HepG2 (cell line): ENCODE results near the gene UBQLN4. TPM values are rescaled to one million over a fixed set of nuclear protein-coding genes. Genes with fewer than 3 reads are reported as not detected.

ENCODE experiments used
- BATF2 ChIP-seq: sonication (generic); formaldehyde crosslinking; IDR thresholded peaks from 2 replicates; pipeline ENCODE4 v1.8.0; 2022; ENCODE audit warnings: mild to moderate bottlenecking, missing genetic modification reagents, moderate library complexity
- CCAR2 ChIP-seq: fragments of 200-400 bp; formaldehyde crosslinking; optimal IDR thresholded peaks from 2 replicates; pipeline ENCODE3; 2018; ENCODE audit warnings: low read depth, mild to moderate bottlenecking, low read length, moderate library complexity
- FOXK1 ChIP-seq: sonication (generic); formaldehyde crosslinking; IDR thresholded peaks from 2 replicates; pipeline ENCODE4 v1.4.0; 2020; ENCODE audit warnings: low read depth, missing genetic modification reagents, borderline replicate concordance
- GLI4 ChIP-seq: sonication (generic); formaldehyde crosslinking; IDR thresholded peaks from 2 replicates; pipeline ENCODE4 v1.5.1; 2020; ENCODE audit warnings: missing genetic modification reagents, mild to moderate bottlenecking, moderate library complexity, borderline replicate concordance
- HNRNPH1 ChIP-seq: fragments of 200-400 bp; formaldehyde crosslinking; optimal IDR thresholded peaks from 2 replicates; pipeline ENCODE3; 2017; ENCODE audit warnings: mild to moderate bottlenecking, low read depth, low read length
- MEF2D ChIP-seq: sonication (generic); formaldehyde crosslinking; IDR thresholded peaks from 2 replicates; pipeline ENCODE4 v1.5.1; 2020; ENCODE audit warnings: mild to moderate bottlenecking, missing genetic modification reagents
- MIXL1 ChIP-seq: IDR thresholded peaks from 2 replicates; pipeline ENCODE4 v1.6.1; 2016
- SNRNP70 ChIP-seq: fragments of 200-400 bp; formaldehyde crosslinking; IDR thresholded peaks from 2 replicates; pipeline ENCODE4 v1.6.1; 2017; ENCODE audit warnings: mild to moderate bottlenecking, low read depth, low read length, moderate library complexity
- SP4 ChIP-seq: sonication (generic); formaldehyde crosslinking; IDR thresholded peaks from 2 replicates; pipeline ENCODE4 v1.8.1; 2023; ENCODE audit warnings: mild to moderate bottlenecking, missing genetic modification reagents
- TBP ChIP-seq: sonication (generic); formaldehyde crosslinking; IDR thresholded peaks from 2 replicates; pipeline ENCODE4 v1.5.0; 2020; ENCODE audit warnings: missing genetic modification reagents
- TOE1 ChIP-seq: sonication (generic); formaldehyde crosslinking; IDR thresholded peaks from 2 replicates; pipeline ENCODE4 v1.4.0; 2020; ENCODE audit warnings: mild to moderate bottlenecking, missing genetic modification reagents
- ZNF143 ChIP-seq: sonication (generic); formaldehyde crosslinking; IDR thresholded peaks from 2 replicates; pipeline ENCODE4 v1.4.0; 2020; ENCODE audit warnings: missing genetic modification reagents
- ZNF207 ChIP-seq: fragments of 450-650 bp; IDR thresholded peaks from 2 replicates; pipeline ENCODE4 v1.6.1; 2016; ENCODE audit warnings: antibody characterized with exemption, borderline replicate concordance
- ZNF652 ChIP-seq: IDR thresholded peaks from 2 replicates; pipeline ENCODE4 v1.6.1; 2016; ENCODE audit warnings: low read depth, borderline replicate concordance
- polyA plus RNA-seq, 8 experiments: library from polyadenylated mRNA; depleted of rRNA in 3 of 8; stranded (reverse) in 7 of 8; unstranded in 1 of 8; fragments of >200 nt; fragmentation: Illumina TruSeq in 4 of 8; extraction: Trizol in 4 of 8; gene quantifications; 2 replicates each; pipeline versions ENCODE4 v1.2.1 to v1.2.3, GENCODE V29; 2011 to 2016; ENCODE audit warnings: low read depth in 4 of 8, missing spikeins in 1 of 8, mixed read lengths in 1 of 8; ENCODE audit not compliant: insufficient read depth in 1 of 8
- total RNA-seq, 5 experiments: library from RNA; depleted of rRNA; stranded (reverse); fragments of >200 nt; fragmentation: Illumina TruSeq; extraction: Trizol; gene quantifications; 2 replicates each; pipeline ENCODE4 v1.2.3, GENCODE V29; 2016; ENCODE audit warnings: low read depth in 1 of 5
- TF ChIP-seq, protein P1 (sequence below), 2 experiments: fragments of 450-650 bp in 1 of 2; sonication (generic) in 1 of 2; formaldehyde crosslinking; IDR thresholded peaks; 2 replicates each; pipeline versions ENCODE4 v1.5.0 to v1.8.0; 2020 to 2022; ENCODE audit warnings: mild to moderate bottlenecking in 1 of 2, missing genetic modification reagents in 1 of 2
- TF ChIP-seq, protein P2 (sequence below): sonication (generic); formaldehyde crosslinking; IDR thresholded peaks from 2 replicates; pipeline ENCODE4 v1.4.0; 2020; ENCODE audit warnings: missing genetic modification reagents, borderline replicate concordance
- TF ChIP-seq, protein P3 (sequence below): sonication (generic); formaldehyde crosslinking; IDR thresholded peaks from 2 replicates; pipeline ENCODE4 v1.5.0; 2020; ENCODE audit warnings: mild to moderate bottlenecking, missing genetic modification reagents, borderline replicate concordance

The UBQLN4 gene
- total and polyA plus RNA-seq, 2 of the 13 experiments (the other 11 are each of a cell fraction or from before 2014, with no cell fraction given): 31.5 to 39.8 TPM

DNA sequence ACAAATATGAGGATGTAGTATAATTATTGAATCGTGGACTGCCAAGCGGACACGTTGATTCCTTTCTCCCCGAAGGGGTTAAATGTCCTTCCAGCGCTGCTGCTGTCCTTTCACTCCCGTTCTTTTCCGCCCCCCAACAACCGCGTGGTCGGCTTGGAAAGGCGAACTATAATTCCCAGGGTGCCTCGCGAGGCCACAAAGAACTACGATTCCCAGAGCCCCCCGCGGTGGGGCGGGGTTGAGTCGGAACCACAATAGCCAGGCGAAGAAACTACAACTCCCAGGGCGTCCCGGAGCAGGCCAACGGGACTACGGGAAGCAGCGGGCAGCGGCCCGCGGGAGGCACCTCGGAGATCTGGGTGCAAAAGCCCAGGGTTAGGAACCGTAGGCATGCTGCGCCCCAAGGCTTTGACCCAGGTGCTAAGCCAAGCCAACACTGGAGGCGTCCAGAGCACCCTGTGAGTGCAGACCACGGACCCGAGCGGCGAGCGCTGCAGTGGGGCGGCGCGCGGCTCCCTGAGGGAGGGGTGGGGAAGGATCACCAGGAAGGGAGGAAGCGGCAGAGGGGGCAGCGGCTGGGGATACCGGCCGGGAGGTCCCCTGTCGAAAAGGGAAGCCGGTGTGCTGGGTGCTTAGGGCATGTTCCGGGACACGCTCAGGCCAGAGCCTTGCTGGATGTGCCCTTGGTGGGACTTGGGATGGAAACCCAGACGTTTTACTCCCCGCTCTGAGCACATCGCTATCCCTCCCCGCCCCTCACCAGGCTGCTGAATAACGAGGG lies 1.1 kb upstream of the UBQLN4 start, which contains the start of gene LAMTOR2 (continued):
- TF ChIP-seq ZNF143: peak; percentile 100
- TF ChIP-seq BATF2 (CRISPR knock-in tag): no peak
- TF ChIP-seq CCAR2: no peak
- TF ChIP-seq, protein P1, sequence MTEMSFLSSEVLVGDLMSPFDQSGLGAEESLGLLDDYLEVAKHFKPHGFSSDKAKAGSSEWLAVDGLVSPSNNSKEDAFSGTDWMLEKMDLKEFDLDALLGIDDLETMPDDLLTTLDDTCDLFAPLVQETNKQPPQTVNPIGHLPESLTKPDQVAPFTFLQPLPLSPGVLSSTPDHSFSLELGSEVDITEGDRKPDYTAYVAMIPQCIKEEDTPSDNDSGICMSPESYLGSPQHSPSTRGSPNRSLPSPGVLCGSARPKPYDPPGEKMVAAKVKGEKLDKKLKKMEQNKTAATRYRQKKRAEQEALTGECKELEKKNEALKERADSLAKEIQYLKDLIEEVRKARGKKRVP (CRISPR knock-in tag; IDR thresholded peaks at IDR 0.05): peak in 1 of 2 experiments; percentile 58; a peak in 1 of 4 replicates
- peak; percentile 99 for TF ChIP-seq ZNF652 (CRISPR knock-in tag)
- 0 out of 2 replicates have a peak, but pooled peaks have one; percentile 68 for TF ChIP-seq TBP (CRISPR knock-in tag)
- TF ChIP-seq TOE1 (CRISPR knock-in tag): no peak; the same call in 1 of the 2 replicates
- peak; percentile 95 for TF ChIP-seq FOXK1
- no peak for TF ChIP-seq ZNF207
- TF ChIP-seq, protein P2, sequence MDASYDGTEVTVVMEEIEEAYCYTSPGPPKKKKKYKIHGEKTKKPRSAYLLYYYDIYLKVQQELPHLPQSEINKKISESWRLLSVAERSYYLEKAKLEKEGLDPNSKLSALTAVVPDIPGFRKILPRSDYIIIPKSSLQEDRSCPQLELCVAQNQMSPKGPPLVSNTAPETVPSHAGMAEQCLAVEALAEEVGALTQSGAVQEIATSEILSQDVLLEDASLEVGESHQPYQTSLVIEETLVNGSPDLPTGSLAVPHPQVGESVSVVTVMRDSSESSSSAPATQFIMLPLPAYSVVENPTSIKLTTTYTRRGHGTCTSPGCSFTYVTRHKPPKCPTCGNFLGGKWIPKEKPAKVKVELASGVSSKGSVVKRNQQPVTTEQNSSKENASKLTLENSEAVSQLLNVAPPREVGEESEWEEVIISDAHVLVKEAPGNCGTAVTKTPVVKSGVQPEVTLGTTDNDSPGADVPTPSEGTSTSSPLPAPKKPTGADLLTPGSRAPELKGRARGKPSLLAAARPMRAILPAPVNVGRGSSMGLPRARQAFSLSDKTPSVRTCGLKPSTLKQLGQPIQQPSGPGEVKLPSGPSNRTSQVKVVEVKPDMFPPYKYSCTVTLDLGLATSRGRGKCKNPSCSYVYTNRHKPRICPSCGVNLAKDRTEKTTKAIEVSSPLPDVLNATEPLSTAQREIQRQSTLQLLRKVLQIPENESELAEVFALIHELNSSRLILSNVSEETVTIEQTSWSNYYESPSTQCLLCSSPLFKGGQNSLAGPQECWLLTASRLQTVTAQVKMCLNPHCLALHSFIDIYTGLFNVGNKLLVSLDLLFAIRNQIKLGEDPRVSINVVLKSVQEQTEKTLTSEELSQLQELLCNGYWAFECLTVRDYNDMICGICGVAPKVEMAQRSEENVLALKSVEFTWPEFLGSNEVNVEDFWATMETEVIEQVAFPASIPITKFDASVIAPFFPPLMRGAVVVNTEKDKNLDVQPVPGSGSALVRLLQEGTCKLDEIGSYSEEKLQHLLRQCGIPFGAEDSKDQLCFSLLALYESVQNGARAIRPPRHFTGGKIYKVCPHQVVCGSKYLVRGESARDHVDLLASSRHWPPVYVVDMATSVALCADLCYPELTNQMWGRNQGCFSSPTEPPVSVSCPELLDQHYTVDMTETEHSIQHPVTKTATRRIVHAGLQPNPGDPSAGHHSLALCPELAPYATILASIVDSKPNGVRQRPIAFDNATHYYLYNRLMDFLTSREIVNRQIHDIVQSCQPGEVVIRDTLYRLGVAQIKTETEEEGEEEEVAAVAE (CRISPR knock-in tag): peak; percentile 87; the same call in 1 of the 2 replicates
- TF ChIP-seq MIXL1 (CRISPR knock-in tag): no peak
- TF ChIP-seq, protein P3, sequence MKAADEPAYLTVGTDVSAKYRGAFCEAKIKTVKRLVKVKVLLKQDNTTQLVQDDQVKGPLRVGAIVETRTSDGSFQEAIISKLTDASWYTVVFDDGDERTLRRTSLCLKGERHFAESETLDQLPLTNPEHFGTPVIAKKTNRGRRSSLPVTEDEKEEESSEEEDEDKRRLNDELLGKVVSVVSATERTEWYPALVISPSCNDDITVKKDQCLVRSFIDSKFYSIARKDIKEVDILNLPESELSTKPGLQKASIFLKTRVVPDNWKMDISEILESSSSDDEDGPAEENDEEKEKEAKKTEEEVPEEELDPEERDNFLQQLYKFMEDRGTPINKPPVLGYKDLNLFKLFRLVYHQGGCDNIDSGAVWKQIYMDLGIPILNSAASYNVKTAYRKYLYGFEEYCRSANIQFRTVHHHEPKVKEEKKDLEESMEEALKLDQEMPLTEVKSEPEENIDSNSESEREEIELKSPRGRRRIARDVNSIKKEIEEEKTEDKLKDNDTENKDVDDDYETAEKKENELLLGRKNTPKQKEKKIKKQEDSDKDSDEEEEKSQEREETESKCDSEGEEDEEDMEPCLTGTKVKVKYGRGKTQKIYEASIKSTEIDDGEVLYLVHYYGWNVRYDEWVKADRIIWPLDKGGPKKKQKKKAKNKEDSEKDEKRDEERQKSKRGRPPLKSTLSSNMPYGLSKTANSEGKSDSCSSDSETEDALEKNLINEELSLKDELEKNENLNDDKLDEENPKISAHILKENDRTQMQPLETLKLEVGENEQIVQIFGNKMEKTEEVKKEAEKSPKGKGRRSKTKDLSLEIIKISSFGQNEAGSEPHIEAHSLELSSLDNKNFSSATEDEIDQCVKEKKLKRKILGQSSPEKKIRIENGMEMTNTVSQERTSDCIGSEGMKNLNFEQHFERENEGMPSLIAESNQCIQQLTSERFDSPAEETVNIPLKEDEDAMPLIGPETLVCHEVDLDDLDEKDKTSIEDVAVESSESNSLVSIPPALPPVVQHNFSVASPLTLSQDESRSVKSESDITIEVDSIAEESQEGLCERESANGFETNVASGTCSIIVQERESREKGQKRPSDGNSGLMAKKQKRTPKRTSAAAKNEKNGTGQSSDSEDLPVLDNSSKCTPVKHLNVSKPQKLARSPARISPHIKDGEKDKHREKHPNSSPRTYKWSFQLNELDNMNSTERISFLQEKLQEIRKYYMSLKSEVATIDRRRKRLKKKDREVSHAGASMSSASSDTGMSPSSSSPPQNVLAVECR (CRISPR knock-in tag): peak; percentile 91
- no peak for TF ChIP-seq HNRNPH1
- TF ChIP-seq SNRNP70: no peak
- peak; percentile 76 for TF ChIP-seq SP4 (CRISPR knock-in tag)
- 0 out of 2 replicates have a peak, but pooled peaks have one; percentile 30 for TF ChIP-seq GLI4 (CRISPR knock-in tag)
- TF ChIP-seq MEF2D (CRISPR knock-in tag): peak; percentile 67
